GM12872 (cell line): ENCODE data around the gene MRPL46.

ENCODE experiments used
- TF ChIP-seq, protein P1 (sequence below): IDR thresholded peaks from 3 replicates; pipeline ENCODE4 v1.5.1; 2011; ENCODE audit warnings: low read depth, mild to moderate bottlenecking, low read length, moderate library complexity; ENCODE audit not compliant: insufficient read depth

Gene MRPL46

DNA sequence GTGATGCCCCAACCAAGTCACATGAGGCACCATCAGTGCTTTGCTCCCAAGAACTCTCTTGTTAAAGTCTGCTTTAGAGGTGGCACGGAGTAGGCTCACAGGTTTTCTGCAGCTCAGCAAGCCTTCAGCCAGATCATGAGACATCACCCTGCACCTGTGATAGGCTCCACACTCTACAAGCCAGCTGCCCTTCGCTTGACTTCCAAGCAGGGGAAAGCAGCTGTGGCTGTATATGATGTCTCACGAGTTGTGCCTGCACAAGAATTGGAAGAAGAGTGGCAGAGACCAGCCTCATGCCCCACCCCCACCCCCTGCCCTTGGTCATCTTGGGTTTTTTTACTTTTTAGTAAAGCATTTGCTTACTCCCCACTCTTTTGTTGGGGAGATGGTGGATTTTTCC lies 22.8 kb upstream of the MRPL46 start:
- TF ChIP-seq, protein P1, sequence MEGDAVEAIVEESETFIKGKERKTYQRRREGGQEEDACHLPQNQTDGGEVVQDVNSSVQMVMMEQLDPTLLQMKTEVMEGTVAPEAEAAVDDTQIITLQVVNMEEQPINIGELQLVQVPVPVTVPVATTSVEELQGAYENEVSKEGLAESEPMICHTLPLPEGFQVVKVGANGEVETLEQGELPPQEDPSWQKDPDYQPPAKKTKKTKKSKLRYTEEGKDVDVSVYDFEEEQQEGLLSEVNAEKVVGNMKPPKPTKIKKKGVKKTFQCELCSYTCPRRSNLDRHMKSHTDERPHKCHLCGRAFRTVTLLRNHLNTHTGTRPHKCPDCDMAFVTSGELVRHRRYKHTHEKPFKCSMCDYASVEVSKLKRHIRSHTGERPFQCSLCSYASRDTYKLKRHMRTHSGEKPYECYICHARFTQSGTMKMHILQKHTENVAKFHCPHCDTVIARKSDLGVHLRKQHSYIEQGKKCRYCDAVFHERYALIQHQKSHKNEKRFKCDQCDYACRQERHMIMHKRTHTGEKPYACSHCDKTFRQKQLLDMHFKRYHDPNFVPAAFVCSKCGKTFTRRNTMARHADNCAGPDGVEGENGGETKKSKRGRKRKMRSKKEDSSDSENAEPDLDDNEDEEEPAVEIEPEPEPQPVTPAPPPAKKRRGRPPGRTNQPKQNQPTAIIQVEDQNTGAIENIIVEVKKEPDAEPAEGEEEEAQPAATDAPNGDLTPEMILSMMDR, result no peak

DNA sequence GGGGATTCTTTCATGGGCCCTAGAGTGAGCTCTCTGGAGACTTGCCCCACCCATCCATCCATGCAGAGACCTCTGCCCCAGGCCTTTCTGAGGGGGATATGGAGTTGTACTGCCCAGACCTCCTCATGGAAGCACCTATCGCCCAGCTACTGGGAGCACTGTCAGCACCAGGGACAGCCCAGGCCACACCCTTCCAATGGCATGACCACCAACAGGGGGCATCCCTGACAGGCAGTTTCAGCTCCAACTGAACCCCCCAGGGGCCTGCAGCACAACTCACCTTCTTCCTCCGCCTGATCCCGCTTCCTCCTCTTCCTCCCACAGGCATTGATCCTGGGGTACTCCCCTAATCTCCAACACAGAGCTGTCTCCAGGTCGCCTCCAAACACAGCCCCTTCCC lies 22.1 kb upstream of the MRPL46 start:
- TF ChIP-seq, protein P1, result 0 out of 3 replicates have a peak, but pooled peaks have one; percentile 17

DNA sequence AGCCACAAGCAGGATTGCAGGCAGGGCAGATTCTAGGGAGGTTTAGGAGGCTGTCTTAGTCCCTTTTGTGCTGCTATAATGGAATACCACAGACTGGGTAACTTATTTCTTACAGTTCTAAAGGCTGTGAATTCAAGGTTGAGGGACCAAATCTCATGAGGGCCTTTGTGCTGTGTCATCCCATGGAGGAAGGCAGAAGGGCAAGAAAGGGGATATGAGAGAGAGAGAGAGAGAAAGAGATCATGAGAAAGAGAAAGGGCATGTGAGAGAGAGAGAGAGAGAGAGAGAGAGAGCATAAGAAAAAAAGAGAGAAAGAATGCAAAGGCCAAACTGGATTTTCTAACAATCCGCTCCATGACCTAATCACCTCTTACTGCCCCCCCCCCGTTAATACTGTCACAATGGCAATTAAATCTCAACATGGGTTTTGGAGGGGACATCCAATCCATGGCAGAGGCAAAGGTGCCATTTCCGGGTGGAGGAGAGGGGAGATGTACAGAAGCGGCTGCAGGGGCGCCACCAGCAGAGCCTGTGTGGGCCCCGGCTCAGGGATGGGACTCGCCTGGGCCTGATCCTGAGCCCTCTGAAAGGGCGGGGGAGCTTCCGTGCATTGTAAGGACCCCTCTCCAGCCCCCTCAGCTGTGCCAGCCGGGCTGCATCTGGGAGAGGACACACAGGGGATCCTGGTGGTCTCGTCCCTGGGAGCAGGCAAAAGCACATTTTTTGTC lies 20.8 kb upstream of the MRPL46 start:
- TF ChIP-seq, protein P1, result no peak

DNA sequence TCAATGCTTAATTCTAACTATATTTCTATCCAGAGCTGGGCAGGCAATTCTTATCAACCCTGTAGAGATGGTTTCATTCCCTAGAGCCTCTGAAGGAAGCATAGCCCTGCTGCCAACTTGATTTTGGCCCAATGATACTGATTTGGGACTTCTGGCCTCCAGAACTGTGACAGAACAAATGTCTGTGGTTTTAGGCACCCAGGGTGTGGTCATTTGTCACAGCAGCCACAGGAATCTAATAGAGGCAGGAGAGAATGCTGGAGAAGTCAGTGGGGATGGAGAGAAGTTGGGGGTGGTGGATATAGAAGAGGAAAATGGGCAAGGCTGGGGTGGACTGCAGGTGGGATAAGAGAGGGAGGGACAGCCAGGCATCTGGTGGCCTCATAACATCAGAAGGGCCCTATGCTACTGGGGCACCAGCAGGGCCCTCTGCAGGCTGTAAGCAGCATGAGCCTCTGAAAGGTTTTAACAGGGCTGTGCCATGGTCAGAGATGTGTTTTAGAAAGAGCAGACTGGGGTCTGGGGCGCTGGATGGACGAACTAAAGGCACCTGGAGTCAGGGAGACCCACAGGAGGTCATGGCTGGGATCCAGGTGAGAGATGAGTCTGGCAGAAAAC lies 20.1 kb upstream of the MRPL46 start:
- TF ChIP-seq, protein P1, result no peak

DNA sequence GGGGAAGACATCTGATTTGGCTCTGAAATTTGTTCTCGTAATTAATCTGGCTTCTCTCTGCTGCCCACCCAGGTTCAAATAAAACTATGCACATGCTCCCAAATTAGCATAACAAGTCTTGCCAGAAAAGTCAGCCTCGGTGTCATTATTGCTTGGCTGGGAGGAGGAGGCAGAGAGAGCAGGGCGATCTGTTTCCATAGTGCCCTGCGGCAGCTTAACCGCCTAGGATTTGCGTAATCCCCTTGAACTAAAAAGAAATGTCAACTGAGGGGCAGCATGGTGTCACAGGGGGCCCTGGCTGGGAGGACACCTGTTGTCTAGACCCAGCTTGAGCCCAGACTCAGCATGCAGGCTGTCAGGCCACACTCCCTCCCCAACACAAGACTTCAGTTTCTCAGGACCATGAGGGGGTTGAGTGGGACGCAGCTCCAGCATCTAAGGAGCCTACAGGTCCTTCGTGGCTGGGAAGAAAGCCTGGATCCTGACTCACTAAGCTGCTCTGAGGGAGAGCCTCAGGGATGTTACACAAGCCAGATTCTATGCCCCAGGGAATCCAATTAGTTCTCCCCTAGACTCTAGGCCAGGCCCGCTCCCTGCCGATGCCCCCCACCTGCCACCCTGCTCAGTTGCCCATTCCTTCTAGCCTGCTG lies 17.6 kb upstream of the MRPL46 start:
- TF ChIP-seq, protein P1, result no peak

DNA sequence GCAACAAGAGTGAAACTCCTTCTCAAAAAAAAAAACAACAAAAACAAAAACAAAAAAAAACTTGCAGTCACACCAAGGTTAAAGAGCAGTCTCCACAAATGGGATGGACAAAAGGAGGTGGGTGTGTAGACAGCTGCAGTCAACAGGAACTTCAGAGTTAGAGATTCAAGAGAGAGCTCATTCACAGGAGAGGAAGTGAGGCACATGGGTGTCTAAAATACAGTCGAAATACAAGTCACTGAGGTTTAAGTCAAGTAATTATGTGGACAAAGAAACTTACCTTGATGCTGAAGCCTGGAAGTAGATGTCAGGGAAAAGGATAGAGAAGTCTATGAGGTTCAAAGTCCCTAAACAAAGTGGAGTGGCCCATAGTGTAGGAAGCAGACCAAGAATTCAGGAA lies 15.1 kb upstream of the MRPL46 start:
- TF ChIP-seq, protein P1, result no peak

DNA sequence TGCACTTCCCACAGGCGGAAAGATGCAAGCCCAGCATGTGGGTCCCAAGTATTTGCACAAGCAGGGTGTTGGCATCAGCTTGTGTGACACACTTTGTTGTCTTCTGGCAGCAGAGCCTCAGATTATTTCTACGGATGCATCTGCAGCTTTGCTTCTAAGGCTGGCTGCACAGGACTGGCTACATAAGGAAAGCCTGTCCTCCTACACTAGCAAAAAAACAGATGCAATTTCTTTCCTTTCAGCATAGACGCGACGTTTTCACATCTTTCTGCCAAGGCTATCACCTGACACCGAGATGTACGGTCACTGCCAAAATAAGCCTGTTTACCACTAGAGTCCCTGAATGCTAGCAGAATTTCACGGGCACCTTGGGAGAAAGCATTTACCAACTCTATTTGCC lies 13.8 kb upstream of the MRPL46 start:
- TF ChIP-seq, protein P1, result no peak
